Nephron progenitor cell (in vitro differentiated cells): ENCODE measurements around the gene ZBTB24.

Experiments used
- DNase-seq: peaks from one replicate; pipeline ENCODE4 v3.0.0; 2021
- H3K27ac Mint-ChIP-seq: 2 replicates; pipeline ENCODE4 v1.8.0; 2021; ENCODE audit warnings: mild to moderate bottlenecking, moderate library complexity, mixed read lengths
- H3K27me3 Mint-ChIP-seq: 2 replicates; pipeline ENCODE4 v1.8.0; 2021; ENCODE audit warnings: mild to moderate bottlenecking, low read depth, mixed read lengths; ENCODE audit not compliant: poor library complexity
- H3K36me3 Mint-ChIP-seq: 2 replicates; pipeline ENCODE4 v1.8.0; 2021; ENCODE audit warnings: low read depth, mixed read lengths
- H3K4me1 Mint-ChIP-seq: 2 replicates; pipeline ENCODE4 v1.8.0; 2021; ENCODE audit warnings: mixed read lengths
- H3K4me3 Mint-ChIP-seq: 2 replicates; pipeline ENCODE4 v1.8.0; 2021; ENCODE audit warnings: mild to moderate bottlenecking, moderate library complexity, mixed read lengths
- H3K9me3 Mint-ChIP-seq: 2 replicates; pipeline ENCODE4 v1.8.0; 2021; ENCODE audit warnings: mild to moderate bottlenecking, moderate library complexity, mixed read lengths
- CTCF ChIP-seq: fragments of 200-600 bp; sonication (generic); IDR thresholded peaks from 2 replicates; pipeline ENCODE4 v1.5.0; 2021; ENCODE audit warnings: antibody characterized with exemption

ZBTB24 gene

GRCh38 chr6:109482905-109483734 lies at the start of gene ZBTB24:
ZBTB24 (minus strand) TSS chr6:109483219; CDS start chr6:109482026, 1,193 bp downstream.
- H3K9me3 Mint-ChIP-seq: no peaks in the 10 kb centered on the region
- peak within 1 kb of the TSS; percentile 97 for H3K4me3 Mint-ChIP-seq
- H3K27me3 Mint-ChIP-seq: peaks cover 36% of the 10 kb centered on the region
- peaks cover 40% of the 10 kb centered on the region for H3K4me1 Mint-ChIP-seq
- TF ChIP-seq CTCF: no peak
- H3K27ac Mint-ChIP-seq: no peak within 1 kb of the TSS
- peak; percentile 94 for DNase-seq
- peaks cover 38% of the 10 kb centered on the region for H3K36me3 Mint-ChIP-seq

- Mint-ChIP-seq H3K27ac (no peak overlapping the region), H3K4me1 (no peaks in the 10 kb centered on the region), H3K27me3 (no peaks in the 10 kb centered on the region), H3K36me3 (no peaks in the 10 kb centered on the region), H3K9me3 (peaks cover 7% of the 10 kb centered on the region), H3K4me3 (no peak overlapping the region)
- DNase-seq: no peak
- no peak for TF ChIP-seq CTCF
Observed at GRCh38 chr6:109531446-109531845, 48.4 kb upstream of the ZBTB24 start.

- DNase-seq: no peak
- Mint-ChIP-seq H3K36me3 (peaks cover 10% of the 10 kb centered on the region), H3K27ac (no peak overlapping the region)
Observed at GRCh38 chr6:109527989-109528388, 45.0 kb upstream of the ZBTB24 start.

GRCh38 chr6:109526905-109527628 lies 44.0 kb upstream of the ZBTB24 start:
- Mint-ChIP-seq H3K27me3 (no peaks in the 10 kb centered on the region), H3K36me3 (peaks cover 10% of the 10 kb centered on the region), H3K4me3 (no peak overlapping the region), H3K9me3 (peaks cover 15% of the 10 kb centered on the region), H3K4me1 (no peaks in the 10 kb centered on the region), H3K27ac (no peak overlapping the region)
- TF ChIP-seq CTCF: peak; percentile 58
- peak; percentile 49 for DNase-seq

More at GRCh38 chr6:109527989-109528388, 45.0 kb upstream of the ZBTB24 start:
- Mint-ChIP-seq H3K9me3 (peaks cover 15% of the 10 kb centered on the region), H3K27me3 (no peaks in the 10 kb centered on the region), H3K4me1 (no peaks in the 10 kb centered on the region), H3K4me3 (no peak overlapping the region)
- peak; percentile 38 for TF ChIP-seq CTCF

GRCh38 chr6:109524129-109524528 lies 41.1 kb upstream of the ZBTB24 start:
- Mint-ChIP-seq H3K4me3 (no peak overlapping the region), H3K27me3 (peaks cover 4% of the 10 kb centered on the region), H3K36me3 (peaks cover 10% of the 10 kb centered on the region)

More at GRCh38 chr6:109524129-109524528, 41.1 kb upstream of the ZBTB24 start:
- H3K4me1 Mint-ChIP-seq: no peaks in the 10 kb centered on the region
- no peak overlapping the region for H3K27ac Mint-ChIP-seq
- TF ChIP-seq CTCF: no peak
- no peak for DNase-seq
- H3K9me3 Mint-ChIP-seq: peaks cover 15% of the 10 kb centered on the region
